ENCODE data around the gene SETD3. TPM values are rescaled to one million over a fixed set of nuclear protein-coding genes. Genes with fewer than 3 reads are reported as not detected.

Gene SETD3
- total RNA-seq, 1 donor from 2014 or later: 99.1 TPM

GRCh38 chr14:99507860-99508640 is 27.4 kb upstream of the SETD3 start:
- ATAC-seq (peak; percentile 4), DNase-seq (no peak)
- intact Hi-C loops (cut with micrococcal nuclease): no loop called here

DNA sequence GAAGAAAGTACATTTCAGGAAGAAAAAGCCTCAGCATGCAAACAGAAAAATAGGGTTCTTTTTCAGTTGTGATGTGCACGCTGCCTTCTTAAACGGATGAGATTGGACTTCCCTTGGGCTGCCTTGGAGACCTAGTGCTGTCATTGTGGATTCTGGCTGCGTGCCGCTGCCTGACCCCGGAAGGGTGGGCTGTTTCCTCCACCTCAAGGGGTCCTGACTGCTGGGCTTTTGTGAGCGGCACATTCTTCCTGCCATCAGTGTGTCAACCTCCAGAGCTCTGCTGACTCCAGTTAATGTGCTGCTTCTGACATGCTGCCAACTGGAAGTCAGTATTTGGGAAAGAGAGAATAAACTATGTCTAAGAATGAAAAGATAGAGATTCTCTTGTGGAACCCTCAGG is 25.6 kb upstream of the SETD3 start:
- DNase-seq (no peak), ATAC-seq (no peak)
- intact Hi-C loops (cut with micrococcal nuclease): no loop called here

DNA sequence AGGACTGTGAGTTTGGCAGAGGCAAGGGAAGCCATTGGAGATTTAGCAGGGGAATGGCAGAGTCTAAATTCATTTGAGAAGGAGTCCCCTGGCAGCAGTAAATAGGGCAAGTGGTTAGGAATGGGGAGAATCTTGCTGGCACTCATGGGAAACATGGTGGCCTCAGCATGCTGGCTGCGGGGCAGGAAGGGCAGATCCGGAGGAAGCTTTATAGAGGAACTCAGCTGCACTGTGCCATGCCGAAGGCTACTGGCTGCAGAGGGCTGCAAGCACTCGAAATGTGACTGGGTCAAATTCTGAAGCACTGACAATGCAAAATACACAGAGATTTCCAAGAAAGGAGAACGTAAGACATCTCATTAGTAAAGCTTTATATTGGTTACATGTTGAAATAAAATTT is 24.4 kb upstream of the SETD3 start:
- no peak for DNase-seq
- ATAC-seq: no peak
- intact Hi-C loops (cut with micrococcal nuclease): no loop called here

DNA sequence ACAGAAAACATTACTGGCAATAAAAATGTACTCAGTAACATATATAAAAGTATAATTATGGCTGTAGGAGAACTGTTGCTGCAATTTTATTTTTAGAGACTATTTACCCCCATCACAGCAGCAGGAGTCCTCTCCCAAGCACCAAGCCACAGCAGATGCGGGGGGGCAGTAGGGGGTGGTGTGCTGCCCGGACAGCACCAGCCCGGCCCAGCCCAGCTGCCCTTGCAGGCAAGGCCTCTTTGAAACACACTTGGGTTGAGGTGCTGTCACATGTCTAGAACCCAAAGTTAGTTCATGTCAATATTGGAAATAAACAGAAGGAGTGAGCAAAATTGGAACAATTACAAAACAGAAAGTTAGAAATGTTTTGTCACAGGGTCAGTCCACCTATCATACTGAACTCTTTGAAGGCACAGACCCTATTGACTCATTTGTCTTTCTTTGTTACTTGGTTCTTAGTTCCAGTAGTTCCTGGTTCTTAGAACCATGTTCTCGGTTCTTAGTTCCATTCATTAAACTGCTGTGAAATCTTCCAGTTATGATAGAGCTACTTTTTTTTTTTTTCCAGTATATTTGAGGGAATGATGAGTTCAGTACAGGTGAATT is 23.3 kb upstream of the SETD3 start:
- intact Hi-C loops (cut with micrococcal nuclease): no loop called here

GRCh38 chr14:99502989-99503421 is 22.3 kb upstream of the SETD3 start:
- DNase-seq (no peak), ATAC-seq (no peak)
- intact Hi-C loops (cut with micrococcal nuclease): no loop called here

More for the DNA sequence above, 23.3 kb upstream of the SETD3 start:
- DNase-seq (no peak), ATAC-seq (no peak)

DNA sequence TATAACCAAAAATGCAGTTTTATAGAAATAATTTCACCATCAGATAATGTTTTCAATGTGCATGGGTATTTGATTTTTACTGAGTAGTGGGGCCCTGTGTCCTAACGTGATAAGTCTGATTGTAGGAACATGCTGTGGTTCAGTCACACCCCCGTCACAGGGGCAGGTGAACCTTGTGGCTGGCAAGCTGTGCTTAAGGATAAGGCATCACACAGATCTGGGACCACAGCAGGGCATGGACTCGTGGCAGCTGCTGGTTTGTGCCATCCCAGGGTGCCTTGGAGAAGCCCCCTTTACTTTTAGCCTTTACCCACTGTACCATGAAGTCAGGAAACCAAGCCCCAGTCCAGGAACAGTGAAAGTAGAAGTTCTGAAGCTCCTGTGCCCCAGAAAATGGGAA is 17.2 kb upstream of the SETD3 start:
- intact Hi-C loops (cut with micrococcal nuclease): no loop called here
- no peak for DNase-seq
- no peak for ATAC-seq

GRCh38 chr14:99497341-99497740 is 16.7 kb upstream of the SETD3 start:
- no peak for ATAC-seq
- DNase-seq: no peak
- intact Hi-C loops (cut with micrococcal nuclease): no loop called here

- intact Hi-C loops (cut with micrococcal nuclease): no loop called here
- DNase-seq (no peak), ATAC-seq (no peak)
Measured at GRCh38 chr14:99484106-99484505, 3.4 kb upstream of the SETD3 start.

DNA sequence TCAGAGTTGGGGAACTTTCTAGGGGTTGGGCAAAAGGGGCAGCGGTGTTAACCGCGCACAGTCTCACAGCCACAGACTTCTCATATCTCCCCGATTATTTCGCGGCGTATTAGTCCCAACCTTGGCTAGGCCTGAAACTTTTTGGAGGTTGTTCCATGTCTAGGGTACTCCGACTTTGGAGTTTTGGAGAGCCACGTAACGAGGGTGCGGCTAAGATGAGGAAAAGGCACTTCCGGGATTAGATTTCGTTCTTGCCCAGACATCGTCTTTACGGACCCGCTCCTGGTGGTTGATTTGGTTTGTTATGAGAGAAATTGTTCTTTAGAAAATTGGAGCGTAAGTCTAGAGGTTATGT is 1.1 kb upstream of the SETD3 start:
- DNase-seq (no peak), ATAC-seq (no peak)
- intact Hi-C loops (cut with micrococcal nuclease): no loop called here

GRCh38 chr14:99480917-99481744 is 472 bp upstream of the SETD3 start, which contains the start of gene CCNK:
Gene CCNK (plus strand): TSS chr14:99481409. CDS start chr14:99492678, 11,269 bp downstream.
- ATAC-seq (peak; percentile 95), DNase-seq (peak; percentile 100)
- intact Hi-C loops (cut with micrococcal nuclease): no loop called here

DNA sequence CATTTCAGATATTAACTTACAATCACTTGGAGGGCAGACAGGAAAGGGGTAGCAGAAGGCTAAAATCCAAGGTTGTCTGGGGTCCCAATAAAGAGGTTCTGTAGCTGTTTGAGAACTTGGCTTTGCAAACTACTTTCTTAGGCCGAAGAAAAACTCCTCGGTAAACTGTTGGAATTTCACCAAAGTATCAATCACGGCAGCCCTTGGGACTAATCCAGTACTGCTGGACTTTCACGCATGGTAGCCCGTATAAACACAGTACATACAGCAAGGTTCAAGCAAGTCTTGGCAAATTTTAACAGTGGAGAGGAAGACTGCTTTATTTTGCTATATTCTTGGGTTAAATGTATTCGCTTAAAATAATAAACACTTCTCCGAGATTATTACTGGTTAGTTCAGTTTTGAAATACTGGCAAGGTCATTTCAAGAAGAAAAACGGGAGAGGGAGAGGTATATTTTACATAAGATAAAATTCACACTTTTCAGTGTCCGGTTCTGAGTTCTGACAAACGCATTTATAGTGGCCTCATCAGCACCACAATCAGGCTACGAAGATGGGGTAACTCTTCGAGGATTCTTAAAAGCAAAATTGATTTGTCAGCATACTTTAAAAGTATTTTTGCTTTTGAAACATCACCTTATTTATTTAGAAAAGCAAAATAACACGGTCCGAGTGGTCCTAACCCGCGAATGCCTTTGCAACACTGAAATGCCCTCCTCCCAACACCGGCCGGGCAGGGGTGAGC is 1.3 kb downstream of the SETD3 start:
- intact Hi-C loops (cut with micrococcal nuclease): no loop called here
- ATAC-seq: no peak
- DNase-seq: no peak

DNA sequence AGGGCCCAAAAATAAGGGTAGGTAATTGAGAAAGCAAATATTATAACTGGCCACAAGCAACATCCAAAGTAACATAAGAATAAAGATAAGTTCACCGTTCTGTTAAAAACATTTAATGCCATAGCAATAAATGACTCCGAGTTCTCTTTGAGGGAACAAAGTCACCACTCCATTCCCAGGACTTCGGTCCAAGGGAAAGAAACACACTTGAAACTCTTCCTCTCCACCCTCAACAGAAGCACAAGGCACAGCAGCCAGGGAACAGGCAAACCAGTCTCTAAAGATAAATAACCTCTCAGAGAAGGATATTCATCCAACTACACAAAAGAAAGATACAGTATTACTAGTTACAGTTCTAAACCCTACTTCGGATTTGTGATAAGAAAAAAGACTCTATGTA is 2.5 kb downstream of the SETD3 start:
- intact Hi-C loops (cut with micrococcal nuclease): no loop called here
- no peak for ATAC-seq
- DNase-seq: no peak

- intact Hi-C loops (cut with micrococcal nuclease): no loop called here
- DNase-seq: no peak
- no peak for ATAC-seq
Measured at GRCh38 chr14:99476864-99477263, 3.8 kb downstream of the SETD3 start.

GRCh38 chr14:99475660-99476059 is 5.0 kb downstream of the SETD3 start:
- no peak for DNase-seq
- intact Hi-C loops (cut with micrococcal nuclease): no loop called here
- ATAC-seq: no peak

DNA sequence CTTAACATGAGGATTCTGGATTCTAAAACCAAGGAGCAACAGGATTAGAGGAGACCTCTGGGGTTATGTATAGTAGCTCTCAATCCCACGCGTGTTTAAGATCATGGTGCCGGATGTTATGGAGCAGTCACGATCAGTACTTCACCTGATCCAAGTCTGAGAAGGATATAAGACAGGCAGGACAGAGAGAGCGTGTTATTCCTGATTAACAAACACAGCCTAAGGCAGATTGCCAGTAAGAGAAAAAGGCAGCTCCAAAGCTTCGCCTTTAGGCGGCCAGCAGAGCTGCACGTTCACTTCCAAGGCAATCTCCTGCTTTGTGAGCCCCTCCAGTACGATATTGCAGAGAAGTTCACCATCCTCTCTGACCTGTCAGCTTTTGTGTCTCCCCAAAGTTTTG is 5.5 kb downstream of the SETD3 start:
- intact Hi-C loops (cut with micrococcal nuclease): no loop called here
- no peak for DNase-seq
- peak; percentile 50 for ATAC-seq

DNA sequence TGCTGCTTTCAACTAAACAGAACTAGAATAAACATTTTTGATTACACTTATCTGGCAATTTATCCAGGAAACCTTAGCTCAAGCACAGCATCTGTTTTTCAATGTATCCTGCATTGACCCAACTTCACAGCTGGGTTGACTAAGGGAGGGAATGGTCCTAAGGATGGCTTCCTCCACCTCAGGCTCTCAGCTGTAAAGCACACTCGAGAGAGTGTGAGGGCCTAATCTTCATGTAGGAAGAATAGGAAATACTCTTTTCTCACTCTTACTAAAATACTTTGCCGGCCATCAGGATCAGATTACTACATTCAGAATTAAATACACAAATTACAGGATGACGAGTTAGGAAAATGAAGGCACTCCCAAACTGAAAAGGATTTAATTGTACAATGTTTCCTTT is 7.2 kb downstream of the SETD3 start:
- intact Hi-C loops (cut with micrococcal nuclease): no loop called here
- no peak for DNase-seq
- ATAC-seq: no peak

DNA sequence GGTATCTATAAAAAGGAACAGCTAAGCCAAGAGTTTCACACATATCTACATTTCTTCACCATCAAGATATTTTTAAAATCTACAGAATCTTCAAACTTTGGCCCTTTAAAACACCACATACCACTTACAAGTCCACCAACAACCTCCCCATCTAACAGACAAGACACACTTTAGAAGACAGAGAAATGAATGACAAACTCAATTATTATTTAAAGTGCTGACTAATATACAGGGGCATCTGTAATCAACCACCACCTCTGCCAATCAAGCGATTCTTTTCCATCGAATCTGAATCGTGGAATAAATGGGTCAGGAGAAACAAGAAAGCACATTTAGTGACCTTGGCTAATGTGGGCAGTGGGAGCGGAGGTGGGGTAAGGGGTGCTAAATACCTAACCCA is 7.7 kb downstream of the SETD3 start:
- no peak for DNase-seq
- ATAC-seq: no peak
- intact Hi-C loops (cut with micrococcal nuclease): no loop called here

DNA sequence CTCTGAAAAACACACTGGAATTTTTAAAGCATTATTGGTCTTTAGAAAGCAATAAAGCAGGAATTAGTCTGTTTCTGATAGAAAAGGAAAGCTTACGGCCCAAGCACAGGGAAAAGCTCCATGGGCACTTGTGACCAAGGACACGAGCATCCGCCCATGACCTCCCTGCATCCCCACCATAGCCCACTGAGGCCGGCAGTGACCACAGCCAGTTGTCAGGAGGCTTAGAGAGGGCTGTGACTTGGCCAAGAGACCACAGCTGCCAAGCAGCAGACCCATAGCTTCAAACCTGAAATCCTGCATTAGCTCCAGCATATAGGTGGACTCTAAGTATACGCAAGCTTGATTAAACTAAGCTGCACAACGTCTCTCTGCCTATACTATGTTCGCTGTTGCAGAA is 8.9 kb downstream of the SETD3 start:
- ATAC-seq: no peak
- DNase-seq: no peak
- intact Hi-C loops (cut with micrococcal nuclease): no loop called here

DNA sequence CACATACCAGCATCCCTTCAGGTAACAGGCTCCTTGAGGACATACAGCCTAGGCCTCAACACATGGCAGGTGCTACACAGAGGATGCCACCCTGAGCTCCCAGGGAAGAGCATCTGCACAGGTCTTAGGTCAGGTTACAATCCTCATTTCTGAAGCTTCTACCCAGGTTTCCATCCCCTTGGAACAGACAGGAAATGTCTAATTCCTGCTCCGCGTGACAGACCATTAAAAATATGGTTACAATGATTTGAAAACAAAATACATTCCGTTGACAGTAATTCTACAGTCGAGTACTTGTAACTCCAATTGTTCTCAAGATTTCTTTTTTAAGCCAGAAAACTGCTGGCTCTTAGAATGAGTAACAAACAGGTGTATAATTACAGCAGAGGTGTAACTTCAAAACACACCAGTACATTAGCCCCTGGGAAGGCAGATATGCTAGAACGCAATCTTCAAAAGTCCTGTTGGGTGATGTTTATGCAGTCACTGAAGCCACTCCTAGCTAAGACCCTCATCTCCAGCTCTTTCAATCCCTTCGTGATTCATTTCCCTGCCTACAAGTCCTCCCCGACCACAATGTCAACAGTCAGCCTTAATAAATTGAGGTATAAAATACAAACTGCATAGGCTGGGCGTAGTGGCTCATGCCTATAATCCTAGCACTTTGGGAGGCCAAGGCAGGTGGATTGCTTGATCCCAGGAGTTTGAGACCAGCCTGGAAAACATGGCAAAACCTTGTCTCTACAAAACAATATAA is 11.6 kb downstream of the SETD3 start:
- DNase-seq: no peak
- intact Hi-C loops (cut with micrococcal nuclease): no loop called here
- ATAC-seq: no peak

All from left ventricle myocardium superior (tissue), 1 donor.